HEK293 (cell line): ENCODE results near the gene MSS51.

Experiments used
- ATF2 ChIP-seq: fragments of 450-650 bp; formaldehyde crosslinking; IDR thresholded peaks from 2 replicates; pipeline ENCODE4 v1.5.1; 2016; ENCODE audit warnings: missing biosample characterization, missing genetic modification characterization, low read depth
- CTCF ChIP-seq: fragments of 450-650 bp; formaldehyde crosslinking; IDR thresholded peaks from 2 replicates; pipeline ENCODE4 v1.5.1; 2016; ENCODE audit warnings: missing biosample characterization, missing genetic modification characterization
- REST ChIP-seq: fragments of 450-650 bp; formaldehyde crosslinking; IDR thresholded peaks from 2 replicates; pipeline ENCODE4 v1.5.1; 2016; ENCODE audit warnings: missing biosample characterization, missing genetic modification characterization
- SP2 ChIP-seq: fragments of 450-650 bp; formaldehyde crosslinking; IDR thresholded peaks from 2 replicates; pipeline ENCODE4 v1.5.1; 2016; ENCODE audit warnings: missing biosample characterization, missing genetic modification characterization
- ZNF366 ChIP-seq: fragments of 450-650 bp; formaldehyde crosslinking; conservative IDR thresholded peaks from 2 replicates; pipeline ENCODE4 v1.5.1; 2016; ENCODE audit warnings: missing biosample characterization, missing genetic modification characterization
- ZNF391 ChIP-seq: fragments of 450-650 bp; formaldehyde crosslinking; IDR thresholded peaks from 2 replicates; pipeline ENCODE4 v1.5.1; 2016; ENCODE audit warnings: low read depth, missing biosample characterization, missing genetic modification characterization, borderline replicate concordance
- ZNF561 ChIP-seq: fragments of 450-650 bp; IDR thresholded peaks from 2 replicates; pipeline ENCODE4 v1.5.1; 2018; ENCODE audit warnings: missing biosample characterization, missing genetic modification characterization, borderline replicate concordance
- ZNF830 ChIP-seq: fragments of 450-650 bp; IDR thresholded peaks from 2 replicates; pipeline ENCODE4 v1.5.0; 2018; ENCODE audit warnings: missing biosample characterization, missing genetic modification characterization, low read depth, mild to moderate bottlenecking, moderate library complexity
- TF ChIP-seq, protein P1 (sequence below): fragments of 450-650 bp; formaldehyde crosslinking; conservative IDR thresholded peaks from 2 replicates; pipeline ENCODE4 v1.5.1; 2016; ENCODE audit warnings: low read depth, missing biosample characterization, missing genetic modification characterization

DNA sequence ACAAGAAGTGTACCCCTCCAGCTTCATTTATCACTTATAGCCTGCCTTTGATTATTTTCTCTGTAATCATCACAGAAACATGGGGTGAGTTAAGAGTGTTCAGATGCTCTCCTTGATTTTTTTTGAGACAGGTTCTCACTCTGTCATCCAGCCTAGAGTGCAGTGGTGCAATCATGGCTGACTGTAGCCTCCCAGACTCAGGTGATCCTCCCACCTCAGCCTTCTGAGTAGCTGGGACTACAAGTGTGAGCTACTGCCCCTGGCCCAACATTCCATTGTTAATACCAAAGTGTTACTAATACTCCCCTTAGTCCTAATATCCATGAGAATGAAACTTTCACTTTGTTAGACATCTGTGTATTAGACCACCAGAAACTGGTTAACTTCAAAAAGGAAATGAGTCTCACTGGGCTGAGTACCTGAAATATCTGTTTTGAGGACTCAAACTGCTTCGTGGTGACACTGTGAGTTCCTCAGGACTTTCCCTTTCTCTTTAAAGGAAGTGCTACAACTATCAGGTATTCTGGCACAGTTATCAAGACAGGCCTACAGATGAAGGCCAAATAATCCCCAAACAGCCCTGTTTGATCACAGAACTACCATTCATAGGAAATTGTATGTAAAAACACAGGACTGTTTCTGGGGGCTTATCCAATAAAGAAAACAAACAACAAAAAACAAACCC, 54.2 kb downstream of the MSS51 start:
- TF ChIP-seq, protein P1, sequence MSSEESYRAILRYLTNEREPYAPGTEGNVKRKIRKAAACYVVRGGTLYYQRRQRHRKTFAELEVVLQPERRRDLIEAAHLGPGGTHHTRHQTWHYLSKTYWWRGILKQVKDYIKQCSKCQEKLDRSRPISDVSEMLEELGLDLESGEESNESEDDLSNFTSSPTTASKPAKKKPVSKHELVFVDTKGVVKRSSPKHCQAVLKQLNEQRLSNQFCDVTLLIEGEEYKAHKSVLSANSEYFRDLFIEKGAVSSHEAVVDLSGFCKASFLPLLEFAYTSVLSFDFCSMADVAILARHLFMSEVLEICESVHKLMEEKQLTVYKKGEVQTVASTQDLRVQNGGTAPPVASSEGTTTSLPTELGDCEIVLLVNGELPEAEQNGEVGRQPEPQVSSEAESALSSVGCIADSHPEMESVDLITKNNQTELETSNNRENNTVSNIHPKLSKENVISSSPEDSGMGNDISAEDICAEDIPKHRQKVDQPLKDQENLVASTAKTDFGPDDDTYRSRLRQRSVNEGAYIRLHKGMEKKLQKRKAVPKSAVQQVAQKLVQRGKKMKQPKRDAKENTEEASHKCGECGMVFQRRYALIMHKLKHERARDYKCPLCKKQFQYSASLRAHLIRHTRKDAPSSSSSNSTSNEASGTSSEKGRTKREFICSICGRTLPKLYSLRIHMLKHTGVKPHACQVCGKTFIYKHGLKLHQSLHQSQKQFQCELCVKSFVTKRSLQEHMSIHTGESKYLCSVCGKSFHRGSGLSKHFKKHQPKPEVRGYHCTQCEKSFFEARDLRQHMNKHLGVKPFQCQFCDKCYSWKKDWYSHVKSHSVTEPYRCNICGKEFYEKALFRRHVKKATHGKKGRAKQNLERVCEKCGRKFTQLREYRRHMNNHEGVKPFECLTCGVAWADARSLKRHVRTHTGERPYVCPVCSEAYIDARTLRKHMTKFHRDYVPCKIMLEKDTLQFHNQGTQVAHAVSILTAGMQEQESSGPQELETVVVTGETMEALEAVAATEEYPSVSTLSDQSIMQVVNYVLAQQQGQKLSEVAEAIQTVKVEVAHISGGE (tag by site-specific recombination): no peak
- TF ChIP-seq ATF2 (tag by site-specific recombination) (no peak), SP2 (tag by site-specific recombination) (no peak), ZNF366 (no peak), CTCF (tag by site-specific recombination) (no peak), ZNF561 (tag by site-specific recombination) (no peak), ZNF391 (tag by site-specific recombination) (no peak), REST (tag by site-specific recombination) (no peak), ZNF830 (no peak)
